ENCODE data around the gene U2SURP. TPM values are rescaled to one million over a fixed set of nuclear protein-coding genes. Genes with fewer than 3 reads are reported as not detected.

U2SURP gene
- total and polyA plus RNA-seq, 3 experiments from 2014 or later = 121 to 148 (median 146) TPM

DNA sequence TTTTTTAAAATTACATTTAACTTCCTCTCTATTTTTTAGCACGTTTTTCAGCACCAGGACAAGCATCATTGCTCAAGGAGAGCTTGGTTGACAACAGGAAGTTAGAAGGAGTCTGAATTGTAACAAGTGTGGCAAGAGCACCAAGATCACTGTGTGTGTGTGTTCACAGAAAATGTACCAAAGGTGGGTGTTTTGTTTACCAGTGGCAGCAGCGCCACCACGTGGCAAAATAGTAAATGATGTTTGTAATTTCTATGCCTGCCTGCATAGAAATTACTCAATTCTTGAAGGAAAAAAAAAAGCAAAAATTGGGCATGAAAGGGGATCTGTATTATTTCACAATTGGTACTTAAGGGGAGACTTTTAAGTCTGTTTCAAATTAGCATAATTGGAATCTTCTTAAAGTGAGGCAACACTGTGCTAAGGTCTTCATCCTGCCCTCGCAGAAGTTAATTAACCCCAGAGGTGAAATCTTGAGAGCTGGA is 7.4 kb upstream of the U2SURP start:
- CTCF ChIA-PET = interaction anchor here (0.8 to 1.0 kb wide), 3 partner anchors 10 to 412 kb away, joined by 3 read pairs; no protein-coding TSS in a partner anchor
- Histone ChIP-seq H3K9me3 (ENCODE audit: low read length) (no peaks in the 10 kb centered on the region), H3K27me3 (ENCODE audit: insufficient read depth, low read length, poor library complexity, severe bottlenecking) (no peaks in the 10 kb centered on the region), H3K4me1 (ENCODE audit: insufficient read depth, low read length) (no peaks in the 10 kb centered on the region), H3K27ac (ENCODE audit: low read depth, low read length) (no peak overlapping the region), H3K4me3 (ENCODE audit: low read length) (no peak overlapping the region), H3K36me3 (ENCODE audit: insufficient read depth, low read length) (no peaks in the 10 kb centered on the region)
- Mint-ChIP-seq H3K27ac (peak overlapping the region in 1 of 8 donors; percentile 2), H3K9me3 (no peaks in the 10 kb centered on the region), H3K36me3 (no peaks in the 10 kb centered on the region), H3K4me1 (peaks cover 0 to 5% (median 0%) of the 10 kb centered on the region in 3 donors), H3K27me3 (peaks cover 10 to 55% of the 10 kb centered on the region in 2 donors), H3K4me3 (peak overlapping the region in 1 of 7 donors; percentile 22)
- DNase-seq = peak; percentile 37 to 71 (median 45)
- POLR2A ChIA-PET = no interaction called here

DNA sequence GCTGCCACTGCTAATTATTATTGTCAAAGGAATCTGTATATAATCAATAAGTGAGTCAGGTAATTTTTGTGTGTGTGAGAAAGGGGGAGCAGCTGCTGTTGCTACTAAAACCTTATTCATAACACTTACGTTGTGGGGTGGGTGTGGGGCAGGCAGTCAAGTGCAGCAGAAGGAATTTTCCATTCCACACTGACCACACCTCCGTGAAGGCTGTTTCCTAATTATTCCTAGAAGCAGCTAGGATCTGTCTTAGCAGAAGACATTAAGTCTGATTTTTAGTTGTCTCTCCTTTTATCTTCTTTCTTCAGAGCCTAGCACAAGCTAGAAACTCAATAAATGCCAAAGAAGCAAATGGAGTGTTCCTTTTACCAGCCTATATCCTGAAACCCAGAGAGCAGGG is 4.0 kb upstream of the U2SURP start:
- Histone ChIP-seq H3K4me3 (ENCODE audit: low read length) (no peak overlapping the region), H3K9me3 (ENCODE audit: low read length) (no peaks in the 10 kb centered on the region), H3K27ac (ENCODE audit: low read depth, low read length) (no peak overlapping the region), H3K36me3 (ENCODE audit: insufficient read depth, low read length) (no peaks in the 10 kb centered on the region), H3K4me1 (ENCODE audit: insufficient read depth, low read length) (peaks cover 9% of the 10 kb centered on the region), H3K27me3 (ENCODE audit: insufficient read depth, low read length, poor library complexity, severe bottlenecking) (no peaks in the 10 kb centered on the region)
- Mint-ChIP-seq H3K27ac (no peak overlapping the region), H3K4me1 (peaks cover 12 to 22% (median 21%) of the 10 kb centered on the region in 3 donors), H3K27me3 (peaks cover 8 to 40% of the 10 kb centered on the region in 2 donors), H3K36me3 (peaks cover 0 to 15% (median 0%) of the 10 kb centered on the region in 3 donors), H3K4me3 (peak overlapping the region in 1 of 7 donors; percentile 43), H3K9me3 (no peaks in the 10 kb centered on the region)
- CTCF ChIA-PET = interaction anchor here (1.0 kb wide), 1 partner anchor 410 kb away, joined by 5 read pairs; no protein-coding TSS in a partner anchor
- POLR2A ChIA-PET = no interaction called here
- DNase-seq = no peak

DNA sequence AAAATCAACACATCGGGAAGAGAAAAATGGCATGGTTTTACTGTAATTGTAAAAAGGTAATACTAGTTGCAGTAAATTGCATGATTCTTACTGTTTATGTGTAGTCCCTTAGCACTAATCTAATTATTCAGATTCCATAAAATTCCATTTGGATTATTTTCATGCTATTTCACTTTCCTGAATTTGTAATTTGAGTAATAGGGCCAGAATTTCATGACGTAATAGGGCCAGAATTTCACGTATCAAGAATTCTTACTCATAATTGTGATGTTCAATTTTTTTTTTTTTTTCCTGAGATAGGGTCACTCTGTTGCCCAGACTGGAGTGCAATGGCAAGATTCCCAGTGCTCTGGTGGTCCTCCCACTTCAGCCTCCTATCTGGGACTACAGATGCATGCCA is 2.9 kb upstream of the U2SURP start:
- no peaks in the 10 kb centered on the region for H3K9me3 ChIP-seq (ENCODE audit: low read length)
- Mint-ChIP-seq H3K9me3 (no peaks in the 10 kb centered on the region), H3K4me1 (peaks cover 22 to 33% (median 32%) of the 10 kb centered on the region in 3 donors), H3K36me3 (peaks cover 0 to 17% (median 0%) of the 10 kb centered on the region in 3 donors), H3K4me3 (peak overlapping the region in 2 of 7 donors; percentile 13 to 35), H3K27ac (no peak overlapping the region), H3K27me3 (peaks cover 8 to 33% of the 10 kb centered on the region in 2 donors)
- no peaks in the 10 kb centered on the region for H3K27me3 ChIP-seq (ENCODE audit: insufficient read depth, low read length, poor library complexity, severe bottlenecking)
- H3K36me3 ChIP-seq (ENCODE audit: insufficient read depth, low read length) = no peaks in the 10 kb centered on the region
- H3K27ac ChIP-seq (ENCODE audit: low read depth, low read length) = no peak overlapping the region
- ChIA-PET POLR2A (no interaction called here), CTCF (no interaction called here)
- DNase-seq = no peak
- H3K4me3 ChIP-seq (ENCODE audit: low read length) = no peak overlapping the region
- H3K4me1 ChIP-seq (ENCODE audit: insufficient read depth, low read length) = peaks cover 19% of the 10 kb centered on the region

DNA sequence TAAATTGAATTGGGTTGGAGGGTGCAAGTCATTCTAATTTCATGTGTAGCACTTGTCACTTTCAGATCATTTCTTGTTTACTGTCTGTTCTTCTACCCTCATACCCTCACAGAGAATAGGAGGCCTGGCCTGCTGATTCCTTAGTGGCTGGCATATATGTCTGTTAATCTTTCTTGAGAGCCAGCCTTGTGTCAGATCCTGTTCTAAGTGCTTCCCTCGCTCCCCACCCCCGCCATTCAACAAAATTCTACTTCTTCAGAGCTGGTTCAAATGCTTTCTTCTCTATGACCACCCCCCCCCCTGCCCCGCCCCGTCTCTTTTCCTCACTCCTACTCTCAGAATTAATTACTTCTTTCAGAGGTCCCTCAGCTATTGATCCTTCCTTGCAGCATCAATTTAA is 1.5 kb upstream of the U2SURP start:
- Mint-ChIP-seq H3K4me3 (peak overlapping the region; percentile 66 to 100 (median 99)), H3K27me3 (peaks cover 8 to 22% of the 10 kb centered on the region in 2 donors), H3K9me3 (no peaks in the 10 kb centered on the region), H3K4me1 (peaks cover 27 to 39% (median 36%) of the 10 kb centered on the region in 3 donors), H3K27ac (peak overlapping the region in 4 of 8 donors; percentile 43 to 100 (median 78)), H3K36me3 (peaks cover 0 to 18% (median 0%) of the 10 kb centered on the region in 3 donors)
- Histone ChIP-seq H3K4me1 (ENCODE audit: insufficient read depth, low read length) (peaks cover 27% of the 10 kb centered on the region), H3K27ac (ENCODE audit: low read depth, low read length) (peak overlapping the region; percentile 95), H3K36me3 (ENCODE audit: insufficient read depth, low read length) (no peaks in the 10 kb centered on the region), H3K9me3 (ENCODE audit: low read length) (no peaks in the 10 kb centered on the region), H3K27me3 (ENCODE audit: insufficient read depth, low read length, poor library complexity, severe bottlenecking) (no peaks in the 10 kb centered on the region), H3K4me3 (ENCODE audit: low read length) (no peak overlapping the region)
- no peak for DNase-seq
- POLR2A ChIA-PET = interaction anchor here (2.4 kb wide), 1 partner anchor 421 kb away, joined by 24 read pairs; the partner anchor contains the start of gene ATR
- CTCF ChIA-PET = no interaction called here

DNA sequence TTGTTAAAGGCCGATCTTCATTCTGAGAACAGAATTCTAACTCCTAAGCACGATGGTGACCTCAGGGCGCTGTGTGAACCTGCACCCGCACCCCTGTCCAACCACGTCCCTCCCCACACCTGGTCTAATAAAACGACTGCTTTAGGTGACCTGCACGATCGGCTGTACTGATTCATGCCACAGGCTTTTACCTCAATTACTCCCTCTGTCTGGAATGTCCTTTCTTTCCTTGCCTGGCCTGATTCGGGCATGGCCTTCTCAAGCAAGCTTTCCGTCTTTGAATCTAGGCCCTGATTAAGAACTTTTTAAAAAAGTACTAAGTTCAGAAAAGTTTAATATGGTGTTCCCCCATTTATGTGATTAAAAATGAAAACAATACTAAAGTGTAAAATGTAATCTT is 842 bp upstream of the U2SURP start:
- Mint-ChIP-seq H3K36me3 (peaks cover 0 to 18% (median 0%) of the 10 kb centered on the region in 3 donors), H3K4me1 (peaks cover 34 to 45% (median 42%) of the 10 kb centered on the region in 3 donors), H3K27me3 (peaks cover 5 to 16% of the 10 kb centered on the region in 2 donors), H3K27ac (peak overlapping the region; percentile 92 to 100 (median 100)), H3K4me3 (peak overlapping the region; percentile 93 to 100 (median 99)), H3K9me3 (no peaks in the 10 kb centered on the region)
- DNase-seq = no peak
- H3K27me3 ChIP-seq (ENCODE audit: insufficient read depth, low read length, poor library complexity, severe bottlenecking) = no peaks in the 10 kb centered on the region
- CTCF ChIA-PET = interaction anchor here (0.8 to 2.3 kb wide), 4 partner anchors 15 to 422 kb away, joined by 4 to 11 read pairs (median 7); partner anchors contain the start of gene ATR
- no peaks in the 10 kb centered on the region for H3K9me3 ChIP-seq (ENCODE audit: low read length)
- H3K27ac ChIP-seq (ENCODE audit: low read depth, low read length) = peak overlapping the region; percentile 95
- no peaks in the 10 kb centered on the region for H3K36me3 ChIP-seq (ENCODE audit: insufficient read depth, low read length)
- H3K4me3 ChIP-seq (ENCODE audit: low read length) = peak overlapping the region; percentile 99
- H3K4me1 ChIP-seq (ENCODE audit: insufficient read depth, low read length) = peaks cover 33% of the 10 kb centered on the region
- POLR2A ChIA-PET = interaction anchor here (0.6 to 2.4 kb wide), 7 partner anchors 12 to 1260 kb away, joined by 3 to 24 read pairs (median 6); partner anchors contain the start of genes ATR, DIPK2A and TRPC1

DNA sequence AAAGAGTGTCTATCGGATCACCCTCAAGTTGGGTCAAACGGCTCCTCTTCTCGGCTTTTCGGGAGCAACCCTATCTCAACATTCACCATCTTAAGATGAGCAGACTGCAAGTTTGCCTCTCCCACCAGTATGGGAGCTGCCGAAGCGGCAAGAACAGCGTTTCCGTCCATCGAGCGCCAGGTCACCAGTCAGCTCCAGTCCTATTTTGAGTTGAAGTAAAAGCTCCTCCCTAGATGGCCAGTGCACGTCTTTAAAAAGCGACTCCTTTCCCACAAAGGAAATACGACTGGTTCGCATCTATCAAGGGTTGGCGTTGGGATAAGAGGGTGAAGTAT is 369 bp upstream of the U2SURP start:
- peak in 1 of 5 donors; percentile 76 for DNase-seq
- peaks cover 37% of the 10 kb centered on the region for H3K4me1 ChIP-seq (ENCODE audit: insufficient read depth, low read length)

DNA sequence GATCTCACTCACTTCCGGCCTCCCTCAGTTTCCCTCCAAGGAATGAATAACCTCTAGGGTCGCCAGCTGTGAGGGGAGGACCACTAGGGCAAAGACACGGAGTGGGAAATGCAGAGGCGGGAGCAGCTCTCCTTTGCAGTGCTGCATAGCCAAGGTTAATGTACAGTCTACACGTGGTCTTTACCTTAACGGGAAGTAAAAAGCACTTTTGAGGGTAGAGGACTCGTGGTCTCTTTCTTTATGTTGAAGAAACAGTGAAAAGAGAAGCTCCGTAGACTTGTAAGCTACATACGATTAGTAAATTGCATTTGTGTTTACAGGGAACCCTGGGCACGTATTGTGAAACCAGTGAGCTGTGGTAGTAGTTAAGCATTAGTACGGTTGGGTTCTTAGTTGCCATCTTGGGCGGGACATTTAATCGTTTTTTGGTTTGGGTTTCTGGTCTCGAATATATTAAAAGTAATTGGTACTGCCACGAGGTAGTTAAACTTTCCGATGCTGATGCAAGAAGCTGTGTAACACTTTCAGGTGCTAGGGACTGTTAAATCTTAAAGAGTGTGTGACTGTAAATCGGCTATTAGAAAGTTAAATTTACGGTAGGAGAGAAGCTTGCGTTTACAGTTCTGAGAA is 828 bp downstream of the U2SURP start:
- Mint-ChIP-seq H3K36me3 (peaks cover 0 to 18% (median 2%) of the 10 kb centered on the region in 3 donors), H3K4me3 (peak overlapping the region; percentile 93 to 100 (median 99)), H3K4me1 (peaks cover 50 to 62% (median 59%) of the 10 kb centered on the region in 3 donors), H3K27ac (peak overlapping the region; percentile 92 to 100 (median 100)), H3K9me3 (no peaks in the 10 kb centered on the region), H3K27me3 (peaks cover 2 to 10% of the 10 kb centered on the region in 2 donors)
- peak in 1 of 5 donors; percentile 5 for DNase-seq
- ChIA-PET CTCF (interaction anchor here (1.0 to 2.3 kb wide), 7 partner anchors 9 to 1263 kb away, joined by 3 to 11 read pairs (median 5); partner anchors contain the start of genes ATR and RNF7), POLR2A (interaction anchor here (0.6 to 2.4 kb wide), 7 partner anchors 10 to 970 kb away, joined by 3 to 24 read pairs (median 6); partner anchors contain the start of genes ATR, DIPK2A and TRPC1)
- peak overlapping the region; percentile 99 for H3K4me3 ChIP-seq (ENCODE audit: low read length)
- no peaks in the 10 kb centered on the region for H3K27me3 ChIP-seq (ENCODE audit: insufficient read depth, low read length, poor library complexity, severe bottlenecking)
- H3K36me3 ChIP-seq (ENCODE audit: insufficient read depth, low read length) = no peaks in the 10 kb centered on the region
- H3K4me1 ChIP-seq (ENCODE audit: insufficient read depth, low read length) = peaks cover 46% of the 10 kb centered on the region
- peak overlapping the region; percentile 95 for H3K27ac ChIP-seq (ENCODE audit: low read depth, low read length)
- no peaks in the 10 kb centered on the region for H3K9me3 ChIP-seq (ENCODE audit: low read length)

More for the DNA sequence above, 369 bp upstream of the U2SURP start:
- peak overlapping the region; percentile 93 to 100 (median 99) for H3K4me3 Mint-ChIP-seq
- no peaks in the 10 kb centered on the region for H3K36me3 ChIP-seq (ENCODE audit: insufficient read depth, low read length)
- peaks cover 38 to 50% (median 47%) of the 10 kb centered on the region in 3 donors for H3K4me1 Mint-ChIP-seq
- ChIA-PET POLR2A (interaction anchor here (0.6 to 2.4 kb wide), 9 partner anchors 12 to 1261 kb away, joined by 3 to 24 read pairs (median 6); partner anchors contain the start of genes ATR, DIPK2A and TRPC1), CTCF (interaction anchor here (0.7 to 2.3 kb wide), 8 partner anchors 11 to 1262 kb away, joined by 3 to 11 read pairs (median 4); partner anchors contain the start of genes ATR, RNF7 and TRPC1)
- H3K4me3 ChIP-seq (ENCODE audit: low read length) = peak overlapping the region; percentile 99
- peaks cover 4 to 14% of the 10 kb centered on the region in 2 donors for H3K27me3 Mint-ChIP-seq
- peak overlapping the region; percentile 92 to 100 (median 100) for H3K27ac Mint-ChIP-seq
- H3K9me3 ChIP-seq (ENCODE audit: low read length) = no peaks in the 10 kb centered on the region
- H3K27ac ChIP-seq (ENCODE audit: low read depth, low read length) = peak overlapping the region; percentile 95
- H3K9me3 Mint-ChIP-seq = no peaks in the 10 kb centered on the region
- no peaks in the 10 kb centered on the region for H3K27me3 ChIP-seq (ENCODE audit: insufficient read depth, low read length, poor library complexity, severe bottlenecking)
- H3K36me3 Mint-ChIP-seq = peaks cover 0 to 18% (median 0%) of the 10 kb centered on the region in 3 donors

Data from CD8-positive, alpha-beta memory T cell (primary cell).